SK-N-SH (cell line): ENCODE data around the gene HECW1. TPM values are rescaled to one million over a fixed set of nuclear protein-coding genes. Genes with fewer than 3 reads are reported as not detected.

ENCODE experiments used
- CTCF ChIA-PET: fragments of 300-600, 350-600 bp; formaldehyde crosslinking; extraction: SDS; loops from one replicate; lab custom pipeline; 2021; lab: Yijun Ruan, JAX
- POLR2A ChIA-PET: fragments of 350-600 bp; sonication (Branson Sonifier 250); formaldehyde crosslinking; extraction: SDS; loops from one replicate; lab custom pipeline; 2020; ENCODE audit warnings: antibody characterized with exemption, inconsistent platforms; lab: Yijun Ruan, JAX
- DNase-seq: peaks from one replicate; pipeline ENCODE4 v3.0.0; 2012
- H2AFZ ChIP-seq: fragments of 200-600 bp; sonication (generic); 2 replicates; pipeline ENCODE4 v1.8.1; 2016; ENCODE audit warnings: antibody characterized with exemption, mild to moderate bottlenecking, low read depth
- H3F3A ChIP-seq: fragments of 200-600 bp; sonication (generic); replicated peaks from 2 replicates; pipeline ENCODE3; 2016; ENCODE audit warnings: antibody characterized with exemption, mild to moderate bottlenecking; ENCODE audit not compliant: insufficient read depth
- H3K27ac ChIP-seq, 2 experiments: fragments of 200-500 bp in 1 of 2; fragments of 200-600 bp in 1 of 2; sonication (Bioruptor generic) in 1 of 2; sonication (generic), shearing (Covaris generic) in 1 of 2; 2 replicates each; pipeline versions ENCODE4 v1.5.1 to v1.6.1; 2014 to 2016; ENCODE audit warnings: low read depth in 2 of 2, inconsistent platforms in 1 of 2, low read length in 1 of 2, mild to moderate bottlenecking in 1 of 2, mixed read lengths in 1 of 2
- H3K27me3 ChIP-seq: fragments of 200-600 bp; sonication (generic), shearing (Covaris generic); 2 replicates; pipeline ENCODE4 v1.6.1; 2016; ENCODE audit warnings: mixed run types; ENCODE audit not compliant: insufficient read depth
- H3K36me3 ChIP-seq, 2 experiments: fragments of 200-500 bp in 1 of 2; fragments of 200-600 bp in 1 of 2; sonication (Bioruptor generic) in 1 of 2; sonication (generic) in 1 of 2; replicated peaks in 1 of 2; 2 replicates each; pipeline versions ENCODE3 to v1.5.1; 2014 to 2016; ENCODE audit warnings: low read length in 1 of 2, mild to moderate bottlenecking in 1 of 2; ENCODE audit not compliant: insufficient read depth in 2 of 2, control insufficient read depth in 1 of 2
- H3K4me1 ChIP-seq, 2 experiments: fragments of 200-500 bp in 1 of 2; fragments of 200-600 bp in 1 of 2; sonication (Bioruptor generic) in 1 of 2; sonication (generic), shearing (Covaris generic) in 1 of 2; 2 replicates each; pipeline versions ENCODE4 v1.5.1 to v1.6.1; 2014 to 2016; ENCODE audit warnings: low read depth in 1 of 2, low read length in 1 of 2, mixed run types in 1 of 2; ENCODE audit not compliant: insufficient read depth in 2 of 2, control insufficient read depth in 1 of 2
- H3K4me2 ChIP-seq: fragments of 200-600 bp; sonication (generic), shearing (Covaris generic); 2 replicates; pipeline ENCODE4 v1.6.1; 2017; ENCODE audit warnings: mixed run types
- H3K4me3 ChIP-seq, 2 experiments: fragments of 200-500 bp in 1 of 2; fragments of 200-600 bp in 1 of 2; sonication (Bioruptor generic) in 1 of 2; sonication (generic), shearing (Covaris generic) in 1 of 2; 2 replicates each; pipeline versions ENCODE4 v1.5.1 to v1.8.1; 2014 to 2016; ENCODE audit warnings: low read depth in 2 of 2, inconsistent platforms in 1 of 2, low read length in 1 of 2, mild to moderate bottlenecking in 1 of 2, mixed read lengths in 1 of 2, moderate library complexity in 1 of 2
- H3K79me2 ChIP-seq: fragments of 200-600 bp; sonication (generic); 2 replicates; pipeline ENCODE4 v1.8.1; 2017; ENCODE audit warnings: mild to moderate bottlenecking; ENCODE audit not compliant: insufficient read depth
- H3K9ac ChIP-seq: fragments of 200-600 bp; sonication (generic); 2 replicates; pipeline ENCODE4 v1.6.1; 2017; ENCODE audit warnings: mixed run types
- H3K9me2 ChIP-seq: fragments of 200-600 bp; sonication (generic); 2 replicates; pipeline ENCODE4 v1.6.1; 2017; ENCODE audit warnings: mixed run types
- H3K9me3 ChIP-seq: fragments of 200-600 bp; sonication (generic); 2 replicates; pipeline ENCODE4 v1.6.1; 2017; ENCODE audit warnings: mixed run types, mild to moderate bottlenecking, moderate library complexity
- H4K20me1 ChIP-seq: fragments of 200-600 bp; sonication (generic); 2 replicates; pipeline ENCODE4 v1.6.1; 2017; ENCODE audit warnings: mild to moderate bottlenecking, mixed run types; ENCODE audit not compliant: insufficient read depth
- CTCF ChIP-seq: fragments of 200-600 bp; sonication (generic); IDR thresholded peaks from 2 replicates; pipeline ENCODE4 v1.6.1; 2017; ENCODE audit warnings: antibody characterized with exemption, mild to moderate bottlenecking, moderate library complexity
- ELF1 ChIP-seq: IDR thresholded peaks from 2 replicates; pipeline ENCODE4 v1.4.0; 2012
- EP300 ChIP-seq, 2 experiments: IDR thresholded peaks; 2 replicates each; pipeline versions ENCODE4 v1.4.0 to v1.6.1; 2012; ENCODE audit warnings: borderline replicate concordance in 1 of 2, low read depth in 1 of 2, low read length in 1 of 2
- FOSL2 ChIP-seq: IDR thresholded peaks from 2 replicates; pipeline ENCODE4 v1.4.0; 2012; ENCODE audit warnings: low read depth, mild to moderate bottlenecking, moderate library complexity, borderline replicate concordance
- GABPA ChIP-seq: IDR thresholded peaks from 2 replicates; pipeline ENCODE4 v1.4.0; 2012; ENCODE audit warnings: low read depth, mild to moderate bottlenecking
- JUND ChIP-seq: IDR thresholded peaks from 2 replicates; pipeline ENCODE4 v1.4.0; 2012
- MAX ChIP-seq: IDR thresholded peaks from 2 replicates; pipeline ENCODE4 v1.4.0; 2012; ENCODE audit warnings: low read depth
- NFIC ChIP-seq: IDR thresholded peaks from 2 replicates; pipeline ENCODE4 v1.4.0; 2012; ENCODE audit warnings: borderline replicate concordance
- NRF1 ChIP-seq: IDR thresholded peaks from 2 replicates; pipeline ENCODE4 v1.6.1; 2012; ENCODE audit warnings: low read depth, mild to moderate bottlenecking, low read length
- PBX3 ChIP-seq: IDR thresholded peaks from 2 replicates; pipeline ENCODE4; 2012
- RCOR1 ChIP-seq: fragments of 150-350 bp; IDR thresholded peaks from 2 replicates; pipeline ENCODE4 v1.6.1; 2017; ENCODE audit warnings: antibody characterized with exemption, low read length
- REST ChIP-seq: IDR thresholded peaks from 2 replicates; pipeline ENCODE4 v1.6.1; 2012; ENCODE audit warnings: mild to moderate bottlenecking, low read depth, low read length, moderate library complexity
- RFX5 ChIP-seq: IDR thresholded peaks from 2 replicates; pipeline ENCODE4 v1.6.1; 2012; ENCODE audit warnings: mild to moderate bottlenecking, improper control_type of control experiment, low read length
- RXRA ChIP-seq: IDR thresholded peaks from 2 replicates; pipeline ENCODE4 v1.4.0; 2012; ENCODE audit warnings: low read depth, mild to moderate bottlenecking, borderline replicate concordance
- SMC3 ChIP-seq: IDR thresholded peaks from 2 replicates; pipeline ENCODE4 v1.6.1; 2012; ENCODE audit warnings: low read depth, low read length, improper control_type of control experiment
- TCF12 ChIP-seq: IDR thresholded peaks from 2 replicates; pipeline ENCODE4 v1.4.0; 2012
- TEAD4 ChIP-seq: IDR thresholded peaks from 2 replicates; pipeline ENCODE4 v1.4.0; 2012; ENCODE audit warnings: mild to moderate bottlenecking, borderline replicate concordance; ENCODE audit not compliant: insufficient read depth
- YY1 ChIP-seq: IDR thresholded peaks from 2 replicates; pipeline ENCODE4 v1.4.0; 2012; ENCODE audit warnings: low read depth, mild to moderate bottlenecking
- ZBTB33 ChIP-seq: IDR thresholded peaks from 2 replicates; pipeline ENCODE4 v1.4.0; 2012; ENCODE audit warnings: low read depth, borderline replicate concordance
- WGBS: methylation state at CpG from one replicate; pipeline ENCODE4 v1.1.6; 2017; ENCODE audit warnings: low lambda C conversion rate; 5-methylcytosine and 5-hydroxymethylcytosine counted together
- polyA plus RNA-seq, 3 experiments: library from polyadenylated mRNA; depleted of rRNA; stranded (reverse); fragments of >200 nt; gene quantifications; 2 replicates each; pipeline ENCODE4 v1.2.3, GENCODE V29; 2012

Gene HECW1
- polyA plus RNA-seq, 1 of the 3 experiments (the other 2 are of a cell fraction): not detected

- no peak overlapping the region for H3K9ac ChIP-seq
- POLR2A ChIA-PET: no interaction called here
- H3K9me3 ChIP-seq: no peaks in the 10 kb centered on the region
- peaks cover 12% of the 10 kb centered on the region for H3K27me3 ChIP-seq
- H3K79me2 ChIP-seq: no peaks in the 10 kb centered on the region
- H3F3A ChIP-seq: peaks cover 15% of the 10 kb centered on the region
- DNase-seq: no peak
- H3K4me3 ChIP-seq: no peak overlapping the region
- no peaks in the 10 kb centered on the region for H3K36me3 ChIP-seq
- H3K4me2 ChIP-seq: no peak overlapping the region
- WGBS: 63% methylated on average over 3 of the region's 3 CpGs
- H3K27ac ChIP-seq: no peak overlapping the region
- CTCF ChIA-PET: no interaction called here
- H4K20me1 ChIP-seq: no peaks in the 10 kb centered on the region
- H3K4me1 ChIP-seq: peaks cover 0 to 9% of the 10 kb centered on the region in 2 experiments; a peak in 1 of 4 replicates
- 0 out of 2 replicates have a peak, but pooled peaks cover 4% of the 10 kb centered on the region for H3K9me2 ChIP-seq
- TF ChIP-seq SMC3 (no peak), NFIC (no peak), MAX (no peak)
- no peak overlapping the region for H2AFZ ChIP-seq
Observed at GRCh38 chr7:43163885-43164284, 51.4 kb downstream of the HECW1 start.

- Histone ChIP-seq H3K79me2 (no peaks in the 10 kb centered on the region), H3K9me2 (0 out of 2 replicates have a peak, but pooled peaks cover 4% of the 10 kb centered on the region), H3K4me1 (peaks cover 0 to 9% of the 10 kb centered on the region in 2 experiments; a peak in 1 of 4 replicates), H3K36me3 (no peaks in the 10 kb centered on the region), H2AFZ (no peak overlapping the region; the same call in 1 of the 2 replicates), H3K27me3 (peaks cover 17% of the 10 kb centered on the region), H4K20me1 (no peaks in the 10 kb centered on the region), H3K4me3 (no peak overlapping the region), H3K9ac (no peak overlapping the region), H3F3A (peaks cover 15% of the 10 kb centered on the region), H3K9me3 (no peaks in the 10 kb centered on the region), H3K4me2 (peak overlapping the region; percentile 26; the same call in 1 of the 2 replicates), H3K27ac (peak overlapping the region in 1 of 2 experiments; percentile 8; a peak in 1 of 4 replicates)
- POLR2A ChIA-PET: no interaction called here
- no peak for DNase-seq
- 8% methylated on average over 4 of the region's 4 CpGs for WGBS
- CTCF ChIA-PET: no interaction called here
- TF ChIP-seq RCOR1 (no peak), EP300 (IDR thresholded peaks at IDR 0.05; ENCODE audit: borderline replicate concordance in 1 of 2, low read depth in 1 of 2, low read length in 1 of 2) (peak in 1 of 2 experiments; percentile 53; a peak in 2 of 4 replicates), ELF1 (0 out of 2 replicates have a peak, but pooled peaks have one; percentile 34), ZBTB33 (peak; percentile 78; the same call in 1 of the 2 replicates), RFX5 (no peak), JUND (peak; percentile 90), YY1 (peak; percentile 54; the same call in 1 of the 2 replicates), NRF1 (no peak), TEAD4 (peak; percentile 34; the same call in 1 of the 2 replicates), GABPA (no peak), REST (peak; percentile 48; the same call in 1 of the 2 replicates), RXRA (peak; percentile 89; the same call in 1 of the 2 replicates), TCF12 (peak; percentile 76), CTCF (no peak), MAX (peak; percentile 81), FOSL2 (peak; percentile 94), PBX3 (peak; percentile 94), SMC3 (no peak)
Observed at GRCh38 chr7:43164757-43165156, 52.3 kb downstream of the HECW1 start.
